HG02885 (cell line): ENCODE data around the gene SYCE1L.
"Not testable (repeated sequence)": the region's sequence is repeated elsewhere in the genome, so short reads cannot be mapped to it uniquely, and the experiment has no call there.

Experiments used
- ATAC-seq: cut with Tn5 transposase; IDR thresholded peaks from one replicate; pipeline ENCODE4 v1.9.1; 2021; ENCODE audit warnings: mild to moderate bottlenecking; ENCODE audit not compliant: unreplicated experiment, poor library complexity

Gene SYCE1L

DNA sequence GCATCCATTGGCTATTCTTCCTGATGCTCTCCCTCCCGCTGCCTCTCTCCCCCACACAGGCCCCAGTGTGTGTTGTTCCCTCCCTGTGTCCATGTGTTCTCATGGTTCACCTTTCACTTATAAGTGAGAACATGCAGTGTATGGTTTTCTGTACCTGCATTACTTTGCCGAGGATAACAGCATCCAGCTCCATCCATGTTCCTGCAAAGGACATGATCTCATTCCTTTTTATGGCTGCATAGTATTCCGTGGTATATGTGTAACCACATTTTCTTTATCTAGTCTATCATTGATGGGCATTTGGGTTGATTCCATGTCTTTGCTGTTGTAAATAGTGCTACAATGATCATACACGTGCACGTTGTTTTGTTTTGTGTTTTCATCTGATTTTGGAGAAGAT, 43.3 kb downstream of the SYCE1L start:
- not testable (repeated sequence) for ATAC-seq

DNA sequence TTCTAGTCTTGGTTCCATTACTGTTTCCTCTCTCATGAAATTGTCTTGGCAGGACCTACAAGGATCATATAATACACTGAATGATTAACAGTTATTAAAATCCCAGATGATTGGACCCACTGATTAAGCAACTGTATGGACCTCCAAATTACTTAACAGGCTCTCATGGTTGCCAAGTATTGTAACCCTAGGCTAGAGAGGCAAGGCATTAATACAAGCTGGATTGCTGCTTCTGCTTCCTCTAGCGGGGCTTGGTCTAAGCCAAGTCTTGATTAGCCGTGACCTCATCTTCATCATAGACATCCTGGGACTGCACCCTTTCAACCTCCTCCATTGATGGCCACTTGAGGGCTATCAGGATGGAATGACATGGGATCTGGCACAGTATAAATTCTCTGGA, 46.9 kb downstream of the SYCE1L start:
- ATAC-seq = no peak

DNA sequence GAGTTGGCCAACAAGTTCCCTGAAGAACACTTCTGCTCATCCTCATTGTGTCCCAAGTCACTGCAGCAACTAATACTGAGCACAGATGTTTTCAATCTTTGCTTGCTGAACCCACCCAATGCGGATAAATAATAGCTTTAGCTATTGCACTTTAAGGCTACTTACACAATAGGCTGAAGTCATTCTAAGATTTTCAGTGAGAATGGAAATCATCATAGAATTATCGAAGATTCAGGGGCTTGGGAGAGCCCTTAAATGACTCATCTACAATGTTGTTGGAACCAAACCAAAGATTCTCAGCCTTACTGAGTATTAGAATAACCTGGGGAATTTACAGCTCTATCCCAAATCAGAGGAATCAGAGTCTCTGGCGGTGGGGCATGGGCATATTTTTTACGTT, 51.2 kb downstream of the SYCE1L start:
- ATAC-seq = no peak
